HG02623 (cell line): ENCODE results near the gene PHKB.
A peak's percentile ranks its signal among the peaks of the same experiment; 100 is the strongest.
"Not testable (repeated sequence)": the region's sequence is repeated elsewhere in the genome, so short reads cannot be mapped to it uniquely, and the experiment has no call there.

Experiments
- ATAC-seq: cut with Tn5 transposase; IDR thresholded peaks from one replicate; pipeline ENCODE4 v1.9.1; 2021; ENCODE audit warnings: moderate library complexity; ENCODE audit not compliant: unreplicated experiment

Gene PHKB

GRCh38 chr16:47468070-47468689, 7.0 kb downstream of the PHKB start:
- ATAC-seq: not testable (repeated sequence)

GRCh38 chr16:47469227-47469626, 8.1 kb downstream of the PHKB start:
- no peak for ATAC-seq

GRCh38 chr16:47470211-47470610, 9.1 kb downstream of the PHKB start:
- ATAC-seq: no peak

DNA sequence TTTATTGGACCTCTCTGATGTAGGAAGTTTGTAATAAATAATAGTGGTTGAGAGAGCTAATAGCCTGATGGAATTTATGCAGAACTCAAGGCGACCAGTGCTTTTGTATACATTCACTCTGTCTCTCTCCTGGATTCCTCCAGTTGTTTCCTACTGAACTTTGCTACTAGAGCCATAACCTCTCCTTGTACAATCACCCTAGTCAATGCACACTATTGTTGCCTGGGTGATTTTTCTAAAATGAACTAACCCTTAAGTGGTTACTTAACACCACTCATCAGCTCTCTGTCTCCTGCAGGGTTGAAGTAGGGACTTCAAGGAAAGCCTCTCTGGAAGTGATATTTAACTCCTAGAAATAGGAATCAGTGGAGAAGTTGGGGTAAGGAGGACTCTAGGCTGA, 9.7 kb downstream of the PHKB start:
- ATAC-seq: no peak

GRCh38 chr16:47473004-47473403, 11.9 kb downstream of the PHKB start:
- ATAC-seq: not testable (repeated sequence)

DNA sequence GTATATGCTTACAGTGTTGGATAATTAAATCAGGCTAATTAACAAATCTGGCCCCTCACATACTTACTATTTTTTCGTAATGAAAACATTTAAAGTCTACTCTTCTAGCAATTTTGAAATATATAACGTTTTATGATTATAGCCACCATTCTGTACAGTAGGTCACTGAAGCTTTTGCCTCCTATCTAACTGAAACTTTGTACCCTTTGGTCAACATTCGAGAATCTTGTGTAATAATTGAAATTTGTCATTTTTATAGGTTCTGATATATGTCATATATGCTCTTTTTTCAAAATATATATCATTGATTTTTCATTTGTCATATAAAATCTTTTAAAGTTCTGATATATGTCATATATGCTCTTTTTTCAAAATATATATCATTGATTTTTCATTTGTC, 12.7 kb downstream of the PHKB start:
- ATAC-seq: no peak

GRCh38 chr16:47475786-47476185, 14.7 kb downstream of the PHKB start:
- no peak for ATAC-seq

- ATAC-seq: no peak
These were observed 15.7 kb downstream of the PHKB start for GRCh38 chr16:47476654-47477345.

GRCh38 chr16:47477679-47478078, 16.5 kb downstream of the PHKB start:
- ATAC-seq: no peak

GRCh38 chr16:47480410-47480809, 19.3 kb downstream of the PHKB start:
- ATAC-seq: no peak

GRCh38 chr16:47481698-47482374, 20.7 kb downstream of the PHKB start:
- no peak for ATAC-seq

DNA sequence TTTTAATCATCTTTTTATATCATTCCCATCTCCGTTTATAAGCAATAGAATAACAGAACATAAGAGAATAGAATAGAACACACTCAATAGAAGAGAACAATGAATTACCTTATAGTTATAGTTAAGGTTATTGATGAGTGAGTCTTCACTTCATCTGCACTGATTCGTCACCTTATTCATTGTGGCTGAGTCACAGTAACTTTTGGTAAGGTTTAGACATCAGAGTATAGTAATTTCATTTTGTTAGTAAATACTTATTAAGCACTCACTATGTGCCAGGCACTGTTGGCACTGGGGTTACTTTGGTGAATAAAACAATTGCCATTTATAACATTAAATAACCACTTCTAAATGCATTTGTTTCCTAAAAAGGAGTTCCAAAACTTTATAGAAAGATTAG, 22.5 kb downstream of the PHKB start:
- ATAC-seq: no peak

GRCh38 chr16:47486856-47487255, 25.7 kb downstream of the PHKB start:
- ATAC-seq: no peak

DNA sequence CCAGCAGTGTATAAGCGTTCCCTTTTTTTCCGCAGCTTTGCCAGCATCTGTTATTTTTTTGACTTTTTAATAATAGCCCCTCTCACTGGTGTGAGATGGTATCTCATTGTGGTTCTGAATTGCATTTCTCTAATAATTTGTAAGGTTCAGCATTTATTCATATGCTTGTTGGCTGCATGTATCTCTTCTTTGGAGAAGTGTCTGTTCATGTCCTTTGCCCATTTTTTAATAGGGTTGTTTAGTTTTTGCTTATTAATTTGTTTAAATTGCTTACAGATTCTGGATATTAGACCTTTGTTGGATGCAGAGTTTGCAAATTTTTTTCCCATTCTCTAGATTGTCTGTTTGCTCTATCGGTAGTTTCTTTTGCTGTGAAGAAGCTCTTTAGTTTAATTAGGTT, 26.9 kb downstream of the PHKB start:
- no peak for ATAC-seq

DNA sequence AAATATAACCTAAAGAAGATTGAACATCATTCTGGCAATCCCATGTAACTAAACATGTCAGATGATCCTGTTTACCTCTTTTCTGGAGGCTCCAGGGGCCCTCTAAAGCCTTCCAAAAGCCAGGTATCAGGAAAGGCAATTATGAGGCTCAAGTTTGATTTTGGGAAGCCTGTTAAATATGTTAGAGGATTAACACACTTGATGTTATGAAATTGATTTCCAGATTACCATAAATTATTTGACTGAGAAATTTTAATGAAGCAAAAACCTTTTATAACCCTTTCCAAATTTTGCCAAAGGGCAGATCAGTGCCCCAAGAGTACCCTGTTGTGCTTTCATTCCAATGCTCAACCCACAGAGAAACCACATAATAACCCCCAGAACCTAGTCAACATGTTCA, 29.3 kb downstream of the PHKB start:
- no peak for ATAC-seq

GRCh38 chr16:47492036-47492427, 30.9 kb downstream of the PHKB start:
- no peak for ATAC-seq

GRCh38 chr16:47492428-47493377, 31.6 kb downstream of the PHKB start:
- ATAC-seq: peak; percentile 84

DNA sequence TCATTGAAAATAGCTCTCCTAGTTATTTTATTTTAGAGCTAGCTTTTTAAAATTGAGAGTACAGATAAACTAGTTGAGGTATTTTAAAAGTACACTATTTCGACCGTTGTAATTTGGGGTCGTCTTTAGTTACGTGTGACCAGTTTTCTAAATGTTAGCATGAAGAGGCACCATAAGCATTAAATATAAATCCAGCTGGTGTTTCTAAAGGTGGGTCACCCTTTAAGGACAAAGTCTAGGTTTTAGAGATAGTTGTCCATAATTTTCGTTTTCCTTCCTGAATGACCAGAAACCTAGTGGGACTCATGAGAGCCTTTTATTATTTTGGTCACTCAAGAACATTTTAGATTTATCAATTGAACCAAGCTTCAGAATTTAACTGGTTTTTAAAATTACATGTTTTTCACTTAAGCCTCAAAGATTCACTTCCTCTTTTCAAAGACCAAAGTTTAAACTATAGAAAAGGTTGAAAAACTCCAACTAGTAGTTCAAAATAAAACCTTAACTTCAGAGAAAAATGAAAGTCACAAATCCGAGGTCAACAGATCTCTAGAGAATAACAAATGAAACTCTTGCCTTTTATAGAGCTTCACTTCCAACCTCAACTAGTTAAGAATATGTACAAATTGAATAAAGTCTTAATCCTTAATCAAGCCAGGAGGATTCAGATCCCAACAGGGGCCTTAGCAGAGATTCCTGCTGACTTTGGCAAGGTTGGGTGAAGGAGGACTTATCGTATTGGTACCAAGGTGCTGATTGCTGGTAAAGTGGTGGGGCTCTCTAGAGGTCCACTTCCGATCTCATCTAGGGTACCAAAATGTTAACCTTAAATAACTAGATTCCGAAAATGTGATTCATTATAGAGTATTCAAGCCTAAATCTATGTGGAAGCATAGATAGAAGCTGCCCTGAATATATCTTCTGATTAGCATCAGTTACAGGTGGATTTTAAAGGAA, 32.5 kb downstream of the PHKB start:
- ATAC-seq: no peak

DNA sequence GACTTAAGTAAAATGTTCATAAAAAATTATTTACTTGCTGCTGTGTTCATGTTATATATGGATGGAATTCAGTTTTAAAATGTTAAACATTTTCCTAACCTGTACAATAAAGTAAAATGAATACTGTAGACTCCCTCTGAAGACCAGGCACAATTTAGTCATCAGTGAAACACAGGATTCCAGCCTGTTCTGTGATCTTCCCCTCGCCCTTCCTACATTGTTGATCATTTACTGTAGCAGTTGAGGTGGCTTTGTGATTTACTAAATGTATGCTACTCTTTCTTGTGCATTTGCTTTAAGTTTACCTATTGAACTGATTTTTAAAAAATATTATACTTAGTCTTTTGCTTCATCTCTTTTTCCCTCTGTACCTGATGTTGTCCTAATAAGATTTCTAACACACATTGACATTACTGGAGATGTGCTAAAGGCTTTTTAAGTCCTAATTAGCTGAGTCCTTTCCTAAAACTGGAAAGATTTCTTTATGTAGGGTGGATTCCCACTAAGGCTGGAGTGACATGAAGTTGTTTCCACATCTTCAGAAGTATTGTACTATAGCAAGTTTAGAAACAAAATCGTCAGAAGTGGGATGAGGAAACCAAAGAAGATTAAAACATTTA, 38.1 kb downstream of the PHKB start:
- no peak for ATAC-seq
